NT2/D1 (cell line): Measurements from ENCODE around the gene QRFP.
"Not testable (repeated sequence)": the region's sequence is repeated elsewhere in the genome, so short reads cannot be mapped to it uniquely, and the experiment has no call there.

Experiments used
- DNase-seq: peaks from one replicate; pipeline ENCODE4 v3.0.0-alpha.2; 2011; ENCODE audit warnings: low read depth, low spot score
- H3K27me3 ChIP-seq: 2 replicates; pipeline ENCODE4 v1.6.0; 2011; ENCODE audit warnings: mild to moderate bottlenecking; ENCODE audit not compliant: insufficient read length, insufficient read depth
- H3K36me3 ChIP-seq: 2 replicates; pipeline ENCODE4 v1.6.1; 2011; ENCODE audit warnings: mild to moderate bottlenecking, low read length, mixed read lengths; ENCODE audit not compliant: insufficient read depth, insufficient read length
- H3K4me1 ChIP-seq: 2 replicates; pipeline ENCODE4 v1.5.1; 2011; ENCODE audit not compliant: insufficient read depth, insufficient read length
- H3K4me3 ChIP-seq: 2 replicates; pipeline ENCODE4 v1.5.1; 2011; ENCODE audit warnings: low read depth; ENCODE audit not compliant: insufficient read length
- H3K9ac ChIP-seq: 2 replicates; pipeline ENCODE4 v1.6.0; 2011; ENCODE audit warnings: low read depth; ENCODE audit not compliant: insufficient read length
- H3K9me3 ChIP-seq: 2 replicates; pipeline ENCODE4 v1.5.1; 2011; ENCODE audit warnings: mild to moderate bottlenecking, low read length; ENCODE audit not compliant: insufficient read depth
- SUZ12 ChIP-seq: IDR thresholded peaks from 2 replicates; pipeline ENCODE4 v1.6.1; 2011; ENCODE audit not compliant: insufficient read length, insufficient read depth; ENCODE audit errors: extremely low read depth
- YY1 ChIP-seq: IDR thresholded peaks from 2 replicates; pipeline ENCODE4 v1.6.1; 2011; ENCODE audit not compliant: insufficient read length, insufficient read depth
- ZNF274 ChIP-seq: IDR thresholded peaks from 2 replicates; pipeline ENCODE4 v1.6.1; 2011; ENCODE audit warnings: mild to moderate bottlenecking, low read depth, low read length

Gene QRFP

GRCh38 chr9:130858739-130859705 lies 37.6 kb downstream of the QRFP start:
- no peak for DNase-seq
- H3K36me3 ChIP-seq = peaks cover 88% of the 10 kb centered on the region
- no peak for TF ChIP-seq YY1
- no peak for TF ChIP-seq ZNF274
- no peak overlapping the region for H3K9ac ChIP-seq
- H3K4me1 ChIP-seq = peaks cover 9% of the 10 kb centered on the region
- no peaks in the 10 kb centered on the region for H3K9me3 ChIP-seq
- H3K27me3 ChIP-seq = no peaks in the 10 kb centered on the region
- H3K4me3 ChIP-seq = no peak overlapping the region

- Histone ChIP-seq H3K4me1 (peaks cover 9% of the 10 kb centered on the region), H3K9ac (no peak overlapping the region), H3K27me3 (no peaks in the 10 kb centered on the region), H3K9me3 (no peaks in the 10 kb centered on the region), H3K36me3 (peaks cover 85% of the 10 kb centered on the region), H3K4me3 (no peak overlapping the region)
- no peak for DNase-seq
- TF ChIP-seq SUZ12 (no peak), YY1 (no peak), ZNF274 (no peak)
These were observed 38.5 kb downstream of the QRFP start for GRCh38 chr9:130857864-130858738.

GRCh38 chr9:130856474-130856873 lies 40.1 kb downstream of the QRFP start:
- H3K36me3 ChIP-seq = peaks cover 73% of the 10 kb centered on the region
- H3K27me3 ChIP-seq = no peaks in the 10 kb centered on the region
- no peak overlapping the region for H3K4me3 ChIP-seq
- DNase-seq = no peak
- TF ChIP-seq SUZ12 = no peak
- TF ChIP-seq ZNF274 = no peak
- TF ChIP-seq YY1 = no peak
- H3K4me1 ChIP-seq = peaks cover 9% of the 10 kb centered on the region
- H3K9ac ChIP-seq = no peak overlapping the region
- no peaks in the 10 kb centered on the region for H3K9me3 ChIP-seq

- Histone ChIP-seq H3K9me3 (no peaks in the 10 kb centered on the region), H3K4me1 (peaks cover 9% of the 10 kb centered on the region), H3K4me3 (no peak overlapping the region), H3K27me3 (no peaks in the 10 kb centered on the region), H3K36me3 (peaks cover 62% of the 10 kb centered on the region), H3K9ac (no peak overlapping the region)
- DNase-seq = no peak
- TF ChIP-seq ZNF274 (no peak), YY1 (no peak), SUZ12 (no peak)
These were observed 41.8 kb downstream of the QRFP start for GRCh38 chr9:130854835-130855234.

GRCh38 chr9:130854092-130854491 lies 42.5 kb downstream of the QRFP start:
- H3K27me3 ChIP-seq = no peaks in the 10 kb centered on the region
- no peak for DNase-seq
- H3K9me3 ChIP-seq = no peaks in the 10 kb centered on the region
- no peak overlapping the region for H3K4me3 ChIP-seq
- H3K9ac ChIP-seq = no peak overlapping the region
- TF ChIP-seq SUZ12 (no peak), YY1 (no peak), ZNF274 (no peak)
- H3K36me3 ChIP-seq = peaks cover 57% of the 10 kb centered on the region
- peaks cover 9% of the 10 kb centered on the region for H3K4me1 ChIP-seq

GRCh38 chr9:130852801-130853200 lies 43.8 kb downstream of the QRFP start:
- no peak for DNase-seq
- TF ChIP-seq YY1 (no peak), ZNF274 (no peak), SUZ12 (no peak)
- no peak overlapping the region for H3K9ac ChIP-seq
- H3K4me3 ChIP-seq = no peak overlapping the region
- peaks cover 1% of the 10 kb centered on the region for H3K4me1 ChIP-seq
- H3K27me3 ChIP-seq = no peaks in the 10 kb centered on the region
- peaks cover 54% of the 10 kb centered on the region for H3K36me3 ChIP-seq
- no peaks in the 10 kb centered on the region for H3K9me3 ChIP-seq

GRCh38 chr9:130849356-130849755 lies 47.3 kb downstream of the QRFP start:
- Histone ChIP-seq H3K4me3 (no peak overlapping the region), H3K36me3 (peaks cover 26% of the 10 kb centered on the region), H3K27me3 (no peaks in the 10 kb centered on the region)

GRCh38 chr9:130848514-130848913 lies 48.1 kb downstream of the QRFP start:
- H3K27me3 ChIP-seq, H3K4me3 ChIP-seq, H3K9me3 ChIP-seq, H3K4me1 ChIP-seq, H3K9ac ChIP-seq, DNase-seq: not testable (repeated sequence)
- H3K36me3 ChIP-seq = peaks cover 22% of the 10 kb centered on the region

More at GRCh38 chr9:130849356-130849755, 47.3 kb downstream of the QRFP start:
- H3K9ac ChIP-seq = no peak overlapping the region
- peaks cover 2% of the 10 kb centered on the region for H3K4me1 ChIP-seq
- TF ChIP-seq ZNF274 (no peak), SUZ12 (no peak), YY1 (no peak)
- no peak for DNase-seq
- no peaks in the 10 kb centered on the region for H3K9me3 ChIP-seq
